Keratinocyte (primary cell): Measurements from ENCODE around the gene REPIN1. TPM values are rescaled to one million over a fixed set of nuclear protein-coding genes. Genes with fewer than 3 reads are reported as not detected.

Source experiments
- DNase-seq: peaks from one replicate; pipeline ENCODE4 v3.0.0-alpha.2; 2011; ENCODE audit warnings: low read depth, missing footprints, low spot score
- FAIRE-seq: peaks from 2 replicates; lab custom pipeline; 2011; peaks lifted over from hg19 to GRCh38; lab: Jason Lieb, UNC
- H2AFZ ChIP-seq: 2 replicates; pipeline ENCODE4 v1.6.0; 2012; ENCODE audit warnings: low read length, control low read depth, inconsistent platforms; ENCODE audit not compliant: control insufficient read depth
- H3K27ac ChIP-seq: 2 replicates; pipeline ENCODE4 v1.5.1; 2011; ENCODE audit warnings: low read length; ENCODE audit not compliant: control insufficient read depth, insufficient read depth
- H3K27me3 ChIP-seq: 3 replicates; pipeline ENCODE4 v1.6.0; 2011; ENCODE audit warnings: low read length; ENCODE audit not compliant: control insufficient read depth, insufficient read depth; ENCODE audit errors: extremely low read depth
- H3K36me3 ChIP-seq, 2 experiments: 2 replicates in 1 of 2; 3 replicates in 1 of 2; pipeline ENCODE4 v1.5.1; 2011; ENCODE audit warnings: low read length in 2 of 2, mild to moderate bottlenecking in 1 of 2; ENCODE audit not compliant: control insufficient read depth in 2 of 2, insufficient read depth in 2 of 2; ENCODE audit errors: extremely low read depth in 1 of 2
- H3K4me1 ChIP-seq: 3 replicates; pipeline ENCODE4 v1.5.1; 2011; ENCODE audit warnings: low read length; ENCODE audit not compliant: control insufficient read depth, insufficient read depth; ENCODE audit errors: extremely low read depth
- H3K4me2 ChIP-seq: 3 replicates; pipeline ENCODE4 v1.6.0; 2011; ENCODE audit warnings: low read depth, low read length; ENCODE audit not compliant: control insufficient read depth, insufficient read depth; ENCODE audit errors: extremely low read depth
- H3K4me3 ChIP-seq, 3 experiments: fragments of 200-600 bp in 1 of 3; sonication (generic) in 1 of 3; 2 replicates in 2 of 3; 3 replicates in 1 of 3; pipeline ENCODE4 v1.5.1; 2011 to 2016; ENCODE audit warnings: low read length in 3 of 3, mild to moderate bottlenecking in 3 of 3, control low read depth in 2 of 3, inconsistent platforms in 1 of 3, low read depth in 1 of 3, mixed read lengths in 1 of 3, mixed run types in 1 of 3, moderate library complexity in 1 of 3; ENCODE audit not compliant: control insufficient read depth in 2 of 3, insufficient read depth in 2 of 3; ENCODE audit errors: extremely low read depth in 1 of 3
- H3K79me2 ChIP-seq: 2 replicates; pipeline ENCODE4 v1.6.0; 2012; ENCODE audit warnings: low read length; ENCODE audit not compliant: control insufficient read depth, insufficient read depth
- H3K9ac ChIP-seq: 3 replicates; pipeline ENCODE4 v1.6.0; 2011; ENCODE audit warnings: low read length; ENCODE audit not compliant: control insufficient read depth, insufficient read depth; ENCODE audit errors: extremely low read depth
- H3K9me1 ChIP-seq: 3 replicates; pipeline ENCODE4 v1.6.0; 2011; ENCODE audit warnings: low read length; ENCODE audit not compliant: control insufficient read depth, insufficient read depth; ENCODE audit errors: extremely low read depth
- H3K9me3 ChIP-seq: 2 replicates; pipeline ENCODE4 v1.5.1; 2012; ENCODE audit warnings: low read depth, low read length; ENCODE audit not compliant: control insufficient read depth
- H4K20me1 ChIP-seq: 3 replicates; pipeline ENCODE4 v1.6.0; 2011; ENCODE audit warnings: low read length; ENCODE audit not compliant: control insufficient read depth, insufficient read depth; ENCODE audit errors: extremely low read depth
- EZH2 ChIP-seq: IDR thresholded peaks from one replicate; pipeline ENCODE4 v1.6.1; 2012; ENCODE audit warnings: inconsistent platforms, mild to moderate bottlenecking, low read length, moderate library complexity
- dilution Hi-C: fragments of 300-500 bp; cut with MboI; formaldehyde crosslinking; loops from one replicate; pipeline ENCODE4 v1.7.0; 2020; ENCODE audit warnings: low sequenced_read_pairs; ENCODE audit not compliant: extremely low pct_ligation_motif_present
- polyA plus RNA-seq, 5 experiments: library from polyadenylated mRNA; depleted of rRNA in 3 of 5; stranded (reverse) in 3 of 5; stranded (forward) in 1 of 5; unstranded in 1 of 5; fragments of >200 nt; gene quantifications; 1 replicate in 1 of 5; 2 replicates in 3 of 5; 3 replicates in 1 of 5; pipeline versions ENCODE4 v1.2.1 to v1.2.3, GENCODE V29; 2011 to 2012; ENCODE audit warnings: missing spikeins in 2 of 5, low read depth in 1 of 5, low replicate concordance in 1 of 5
- TF ChIP-seq, protein P1 (sequence below), 3 experiments: IDR thresholded peaks in 1 of 3; conservative IDR thresholded peaks in 1 of 3; optimal IDR thresholded peaks in 1 of 3; 2 replicates in 2 of 3; 3 replicates in 1 of 3; pipeline versions ENCODE3 to v1.5.1; 2011; ENCODE audit warnings: low read length in 3 of 3, mild to moderate bottlenecking in 3 of 3, moderate library complexity in 2 of 3, control low read depth in 1 of 3, inconsistent platforms in 1 of 3; ENCODE audit not compliant: insufficient read depth in 2 of 3; ENCODE audit errors: extremely low read depth in 1 of 3

REPIN1 gene
- polyA plus RNA-seq, 1 donor (not counting 4 experiments of a cell fraction or from before 2014, with no cell fraction given), result 9.3 TPM

GRCh38 chr7:150377635-150378034 is 9.0 kb downstream of the REPIN1 start:
- H3K9ac ChIP-seq, result no peak overlapping the region
- FAIRE-seq, result no peak

DNA sequence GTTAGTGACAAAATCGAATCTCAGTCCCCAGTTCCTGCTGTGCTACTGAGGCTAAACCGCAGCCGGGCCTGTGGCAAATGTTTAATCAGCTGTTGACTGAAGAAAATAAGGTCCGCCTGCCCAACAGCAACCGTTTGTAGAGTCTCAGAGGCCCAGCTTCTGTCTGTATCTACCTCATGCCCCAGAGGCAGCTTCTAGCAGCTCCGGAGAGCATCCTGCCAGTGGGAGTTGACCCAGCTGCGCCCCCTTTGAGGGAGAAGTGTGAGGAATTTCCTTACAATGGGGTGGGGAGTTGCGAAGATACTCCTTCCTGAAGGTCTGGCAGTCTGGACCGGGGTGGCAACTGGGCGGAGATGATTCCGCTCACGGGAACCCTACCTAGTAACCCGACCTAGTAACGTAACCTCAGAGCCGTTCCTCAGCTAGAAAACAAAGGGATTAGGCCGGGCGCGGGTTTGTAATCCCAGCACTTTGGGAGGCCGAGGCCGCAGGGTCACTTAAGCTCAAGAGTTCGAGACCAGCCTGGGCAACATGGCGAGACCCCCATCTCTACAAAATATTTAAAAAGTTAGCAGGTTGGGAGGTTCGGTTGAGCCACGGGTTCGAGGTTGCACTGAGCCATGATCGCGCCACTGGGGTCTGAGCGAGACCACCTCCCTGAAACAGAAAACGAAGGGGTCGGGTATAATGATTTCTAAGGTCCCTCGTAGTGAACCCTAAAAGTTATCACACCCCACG is 9.7 kb downstream of the REPIN1 start:
- FAIRE-seq, result no peak
- dilution Hi-C loops, result no loop called here
- H3K4me1 ChIP-seq, result peaks cover 25% of the 10 kb centered on the region

More at GRCh38 chr7:150377635-150378034, 9.0 kb downstream of the REPIN1 start:
- no peak for TF ChIP-seq EZH2
- TF ChIP-seq, protein P1, sequence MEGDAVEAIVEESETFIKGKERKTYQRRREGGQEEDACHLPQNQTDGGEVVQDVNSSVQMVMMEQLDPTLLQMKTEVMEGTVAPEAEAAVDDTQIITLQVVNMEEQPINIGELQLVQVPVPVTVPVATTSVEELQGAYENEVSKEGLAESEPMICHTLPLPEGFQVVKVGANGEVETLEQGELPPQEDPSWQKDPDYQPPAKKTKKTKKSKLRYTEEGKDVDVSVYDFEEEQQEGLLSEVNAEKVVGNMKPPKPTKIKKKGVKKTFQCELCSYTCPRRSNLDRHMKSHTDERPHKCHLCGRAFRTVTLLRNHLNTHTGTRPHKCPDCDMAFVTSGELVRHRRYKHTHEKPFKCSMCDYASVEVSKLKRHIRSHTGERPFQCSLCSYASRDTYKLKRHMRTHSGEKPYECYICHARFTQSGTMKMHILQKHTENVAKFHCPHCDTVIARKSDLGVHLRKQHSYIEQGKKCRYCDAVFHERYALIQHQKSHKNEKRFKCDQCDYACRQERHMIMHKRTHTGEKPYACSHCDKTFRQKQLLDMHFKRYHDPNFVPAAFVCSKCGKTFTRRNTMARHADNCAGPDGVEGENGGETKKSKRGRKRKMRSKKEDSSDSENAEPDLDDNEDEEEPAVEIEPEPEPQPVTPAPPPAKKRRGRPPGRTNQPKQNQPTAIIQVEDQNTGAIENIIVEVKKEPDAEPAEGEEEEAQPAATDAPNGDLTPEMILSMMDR (optimal IDR thresholded peaks at IDR 0.05 in 1 of 3, IDR thresholded peaks at IDR 0.05 in 1 of 3, conservative IDR thresholded peaks at IDR 0.05 in 1 of 3; ENCODE audit: extremely low read depth in 1 of 3, insufficient read depth in 2 of 3, low read length in 3 of 3), result no peak
- H3K4me3 ChIP-seq, result no peak overlapping the region
- peaks cover 4% of the 10 kb centered on the region for H3K79me2 ChIP-seq
- no peaks in the 10 kb centered on the region for H3K27me3 ChIP-seq
- no peaks in the 10 kb centered on the region for H3K9me3 ChIP-seq
- H2AFZ ChIP-seq, result no peak overlapping the region
- no peak overlapping the region for H3K27ac ChIP-seq
- DNase-seq, result no peak
- H3K9me1 ChIP-seq, result no peaks in the 10 kb centered on the region
- dilution Hi-C loops, result no loop called here
- no peak overlapping the region for H3K4me2 ChIP-seq
- H4K20me1 ChIP-seq, result peaks cover 3% of the 10 kb centered on the region
- peaks cover 26% of the 10 kb centered on the region for H3K4me1 ChIP-seq
- H3K36me3 ChIP-seq, result peaks cover 0 to 1% of the 10 kb centered on the region in 2 experiments

More for the DNA sequence above, 9.7 kb downstream of the REPIN1 start:
- Histone ChIP-seq H3K9ac (peak overlapping the region; percentile 68), H4K20me1 (peaks cover 3% of the 10 kb centered on the region), H3K36me3 (no peaks in the 10 kb centered on the region), H3K9me3 (no peaks in the 10 kb centered on the region), H2AFZ (peak overlapping the region; percentile 73), H3K4me3 (peak overlapping the region; percentile 63 to 87 (median 74)), H3K27me3 (no peaks in the 10 kb centered on the region), H3K27ac (peak overlapping the region; percentile 40), H3K9me1 (no peaks in the 10 kb centered on the region), H3K4me2 (peak overlapping the region; percentile 91), H3K79me2 (peaks cover 5% of the 10 kb centered on the region)
- TF ChIP-seq, protein P1 (optimal IDR thresholded peaks at IDR 0.05 in 1 of 3, IDR thresholded peaks at IDR 0.05 in 1 of 3, conservative IDR thresholded peaks at IDR 0.05 in 1 of 3; ENCODE audit: extremely low read depth in 1 of 3, insufficient read depth in 2 of 3, low read length in 3 of 3), result peak in 1 of 3 experiments; percentile 42
- no peak for TF ChIP-seq EZH2
- DNase-seq, result peak; percentile 60
